ENCODE measurements around the gene PIK3C3. TPM values are rescaled to one million over a fixed set of nuclear protein-coding genes. Genes with fewer than 3 reads are reported as not detected.

The PIK3C3 gene
- total RNA-seq, 6 donors from 2014 or later, result 26.5 to 78.6 (median 44.9) TPM

GRCh38 chr18:41933778-41934177, 21.3 kb upstream of the PIK3C3 start:
- no peak for TF ChIP-seq EP300 (IDR thresholded peaks at IDR 0.05)
- TF ChIP-seq POLR2A (IDR thresholded peaks at IDR 0.05), result no peak
- TF ChIP-seq, protein P1, sequence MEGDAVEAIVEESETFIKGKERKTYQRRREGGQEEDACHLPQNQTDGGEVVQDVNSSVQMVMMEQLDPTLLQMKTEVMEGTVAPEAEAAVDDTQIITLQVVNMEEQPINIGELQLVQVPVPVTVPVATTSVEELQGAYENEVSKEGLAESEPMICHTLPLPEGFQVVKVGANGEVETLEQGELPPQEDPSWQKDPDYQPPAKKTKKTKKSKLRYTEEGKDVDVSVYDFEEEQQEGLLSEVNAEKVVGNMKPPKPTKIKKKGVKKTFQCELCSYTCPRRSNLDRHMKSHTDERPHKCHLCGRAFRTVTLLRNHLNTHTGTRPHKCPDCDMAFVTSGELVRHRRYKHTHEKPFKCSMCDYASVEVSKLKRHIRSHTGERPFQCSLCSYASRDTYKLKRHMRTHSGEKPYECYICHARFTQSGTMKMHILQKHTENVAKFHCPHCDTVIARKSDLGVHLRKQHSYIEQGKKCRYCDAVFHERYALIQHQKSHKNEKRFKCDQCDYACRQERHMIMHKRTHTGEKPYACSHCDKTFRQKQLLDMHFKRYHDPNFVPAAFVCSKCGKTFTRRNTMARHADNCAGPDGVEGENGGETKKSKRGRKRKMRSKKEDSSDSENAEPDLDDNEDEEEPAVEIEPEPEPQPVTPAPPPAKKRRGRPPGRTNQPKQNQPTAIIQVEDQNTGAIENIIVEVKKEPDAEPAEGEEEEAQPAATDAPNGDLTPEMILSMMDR (IDR thresholded peaks at IDR 0.05), result no peak
- no peak for TF ChIP-seq POLR2AphosphoS5 (IDR thresholded peaks at IDR 0.05)
- peak in 1 of 2 donors; percentile 16 for ATAC-seq (ENCODE audit: low FRiP score in 2 of 2)
- Histone ChIP-seq H3K4me1 (no peaks in the 10 kb centered on the region), H3K36me3 (no peaks in the 10 kb centered on the region), H3K27ac (no peak overlapping the region), H3K9me3 (no peaks in the 10 kb centered on the region), H3K4me3 (no peak overlapping the region), H3K27me3 (no peaks in the 10 kb centered on the region)
- DNase-seq, result no peak
- WGBS, 2 donors, result 83 to 84% methylated on average over 2 to 4 of the region's 4 CpGs

GRCh38 chr18:41936471-41937134, 18.4 kb upstream of the PIK3C3 start:
- no peak for ATAC-seq (ENCODE audit: low FRiP score in 2 of 2)
- DNase-seq, result no peak

GRCh38 chr18:41938445-41938844, 16.6 kb upstream of the PIK3C3 start:
- no peaks in the 10 kb centered on the region for H3K9me3 ChIP-seq
- DNase-seq, result no peak
- TF ChIP-seq, protein P1 (IDR thresholded peaks at IDR 0.05), result no peak
- no peak for TF ChIP-seq POLR2A (IDR thresholded peaks at IDR 0.05)
- TF ChIP-seq POLR2AphosphoS5 (IDR thresholded peaks at IDR 0.05), result no peak
- TF ChIP-seq EP300 (IDR thresholded peaks at IDR 0.05), result no peak
- H3K4me1 ChIP-seq, result no peaks in the 10 kb centered on the region
- H3K36me3 ChIP-seq, result no peaks in the 10 kb centered on the region
- no peak for ATAC-seq (ENCODE audit: low FRiP score in 2 of 2)
- WGBS, 2 donors, result 84 to 97% methylated on average over 2 of the region's 2 CpGs
- H3K27ac ChIP-seq, result no peak overlapping the region
- H3K27me3 ChIP-seq, result no peaks in the 10 kb centered on the region
- H3K4me3 ChIP-seq, result no peak overlapping the region

More at GRCh38 chr18:41936471-41937134, 18.4 kb upstream of the PIK3C3 start:
- Histone ChIP-seq H3K27ac (no peak overlapping the region), H3K27me3 (no peaks in the 10 kb centered on the region), H3K36me3 (no peaks in the 10 kb centered on the region), H3K4me1 (no peaks in the 10 kb centered on the region), H3K9me3 (no peaks in the 10 kb centered on the region), H3K4me3 (no peak overlapping the region)
- WGBS, 2 donors, result 13 to 21% methylated on average over 2 of the region's 2 CpGs
- TF ChIP-seq POLR2AphosphoS5 (IDR thresholded peaks at IDR 0.05), result no peak
- no peak for TF ChIP-seq EP300 (IDR thresholded peaks at IDR 0.05)
- TF ChIP-seq, protein P1 (IDR thresholded peaks at IDR 0.05), result no peak
- TF ChIP-seq POLR2A (IDR thresholded peaks at IDR 0.05), result no peak

- WGBS, 2 donors, result 81 to 92% methylated on average over 1 of the region's 1 CpG
These were observed 15.7 kb upstream of the PIK3C3 start for GRCh38 chr18:41939326-41939725.

More at GRCh38 chr18:41939326-41939725, 15.7 kb upstream of the PIK3C3 start:
- Histone ChIP-seq H3K9me3 (no peaks in the 10 kb centered on the region), H3K4me3 (no peak overlapping the region), H3K27me3 (no peaks in the 10 kb centered on the region), H3K27ac (no peak overlapping the region), H3K36me3 (no peaks in the 10 kb centered on the region), H3K4me1 (no peaks in the 10 kb centered on the region)
- ATAC-seq (ENCODE audit: low FRiP score in 2 of 2) (no peak), DNase-seq (no peak)
- TF ChIP-seq POLR2AphosphoS5 (IDR thresholded peaks at IDR 0.05) (no peak), POLR2A (IDR thresholded peaks at IDR 0.05) (no peak), EP300 (IDR thresholded peaks at IDR 0.05) (no peak)
- TF ChIP-seq, protein P1 (IDR thresholded peaks at IDR 0.05), result no peak

Data from upper lobe of left lung (tissue), 6 donors.